T-helper 1 cell treated with Interleukin-12 subunit alpha and Interleukin-12 subunit beta and Interleukin-4 antibody, amounts not matched to agents 30 μg/mL and 1 μg/mL, for 36 hours (primary cell): ENCODE measurements around the gene ZXDC.

Experiments
- H3K27ac Mint-ChIP-seq: one replicate; pipeline ENCODE4 v1.8.0; 2021; ENCODE audit warnings: mild to moderate bottlenecking, mixed read lengths
- H3K27me3 Mint-ChIP-seq: one replicate; pipeline ENCODE4 v1.8.0; 2021; ENCODE audit warnings: low read depth, mixed read lengths
- H3K36me3 Mint-ChIP-seq: one replicate; pipeline ENCODE4 v1.8.0; 2021; ENCODE audit warnings: low read depth, mixed read lengths
- H3K4me1 Mint-ChIP-seq: one replicate; pipeline ENCODE4 v1.8.0; 2021; ENCODE audit warnings: low read depth, mixed read lengths
- H3K4me3 Mint-ChIP-seq: one replicate; pipeline ENCODE4 v1.8.0; 2021; ENCODE audit warnings: mild to moderate bottlenecking, moderate library complexity, mixed read lengths
- H3K9me3 Mint-ChIP-seq: one replicate; pipeline ENCODE4 v1.8.0; 2021; ENCODE audit warnings: mixed read lengths

ZXDC gene

GRCh38 chr3:126464093-126464492 is 11.6 kb downstream of the ZXDC start:
- Mint-ChIP-seq H3K4me1 (peaks cover 12% of the 10 kb centered on the region), H3K36me3 (peaks cover 49% of the 10 kb centered on the region), H3K27ac (no peak overlapping the region)

GRCh38 chr3:126463521-126463920 is 12.2 kb downstream of the ZXDC start:
- Mint-ChIP-seq H3K4me3 (no peak overlapping the region), H3K4me1 (peaks cover 8% of the 10 kb centered on the region), H3K27me3 (no peaks in the 10 kb centered on the region), H3K36me3 (peaks cover 47% of the 10 kb centered on the region), H3K27ac (no peak overlapping the region), H3K9me3 (no peaks in the 10 kb centered on the region)

More at GRCh38 chr3:126464093-126464492, 11.6 kb downstream of the ZXDC start:
- no peaks in the 10 kb centered on the region for H3K27me3 Mint-ChIP-seq
- no peaks in the 10 kb centered on the region for H3K9me3 Mint-ChIP-seq
- no peak overlapping the region for H3K4me3 Mint-ChIP-seq

- H3K36me3 Mint-ChIP-seq = peaks cover 45% of the 10 kb centered on the region
- no peak overlapping the region for H3K4me3 Mint-ChIP-seq
- H3K9me3 Mint-ChIP-seq = no peaks in the 10 kb centered on the region
- H3K27ac Mint-ChIP-seq = no peak overlapping the region
- peaks cover 2% of the 10 kb centered on the region for H3K4me1 Mint-ChIP-seq
- no peaks in the 10 kb centered on the region for H3K27me3 Mint-ChIP-seq
Measured at GRCh38 chr3:126461450-126462070, 14.1 kb downstream of the ZXDC start.

GRCh38 chr3:126460381-126460780 is 15.3 kb downstream of the ZXDC start:
- Mint-ChIP-seq H3K9me3 (no peaks in the 10 kb centered on the region), H3K4me3 (no peak overlapping the region), H3K27me3 (no peaks in the 10 kb centered on the region), H3K4me1 (peaks cover 2% of the 10 kb centered on the region), H3K36me3 (peaks cover 38% of the 10 kb centered on the region), H3K27ac (no peak overlapping the region)

- Mint-ChIP-seq H3K36me3 (peaks cover 37% of the 10 kb centered on the region), H3K4me3 (no peak overlapping the region), H3K27me3 (no peaks in the 10 kb centered on the region), H3K4me1 (peaks cover 2% of the 10 kb centered on the region), H3K27ac (no peak overlapping the region), H3K9me3 (no peaks in the 10 kb centered on the region)
Measured at GRCh38 chr3:126459763-126460127, 15.9 kb downstream of the ZXDC start.

DNA sequence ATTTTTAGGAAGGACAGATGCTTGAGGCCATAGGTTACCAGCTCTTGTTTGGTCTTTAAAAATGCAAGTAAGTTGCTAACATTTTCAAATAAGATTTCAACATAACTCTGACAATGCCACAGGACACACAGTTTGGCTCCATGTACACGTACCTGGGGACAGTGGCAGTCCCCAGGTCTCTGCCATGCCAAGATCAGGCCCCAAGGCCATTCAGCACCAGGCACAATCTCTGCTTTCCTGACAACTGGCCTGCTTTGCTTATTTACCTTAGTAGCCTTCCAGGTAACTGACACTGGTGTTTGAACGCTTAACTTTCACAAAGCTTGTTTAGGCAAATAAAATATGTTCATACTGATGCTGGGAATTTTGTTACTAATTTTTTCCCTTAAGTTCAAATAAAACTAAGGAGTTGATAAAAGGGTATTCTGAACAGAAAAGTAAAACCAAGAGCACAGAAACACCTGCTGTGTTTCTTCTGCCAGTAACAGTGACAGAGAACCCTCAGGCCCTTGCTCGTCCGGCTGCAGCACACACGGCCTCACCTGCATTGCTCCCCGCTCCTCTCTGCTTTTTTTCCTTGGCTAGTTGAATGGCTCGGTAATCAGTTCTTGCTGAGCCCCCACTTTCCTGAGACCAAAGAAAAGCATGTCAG is 16.5 kb downstream of the ZXDC start:
- Mint-ChIP-seq H3K9me3 (no peaks in the 10 kb centered on the region), H3K27ac (no peak overlapping the region), H3K27me3 (no peaks in the 10 kb centered on the region), H3K36me3 (peaks cover 37% of the 10 kb centered on the region), H3K4me1 (peaks cover 2% of the 10 kb centered on the region), H3K4me3 (no peak overlapping the region)

DNA sequence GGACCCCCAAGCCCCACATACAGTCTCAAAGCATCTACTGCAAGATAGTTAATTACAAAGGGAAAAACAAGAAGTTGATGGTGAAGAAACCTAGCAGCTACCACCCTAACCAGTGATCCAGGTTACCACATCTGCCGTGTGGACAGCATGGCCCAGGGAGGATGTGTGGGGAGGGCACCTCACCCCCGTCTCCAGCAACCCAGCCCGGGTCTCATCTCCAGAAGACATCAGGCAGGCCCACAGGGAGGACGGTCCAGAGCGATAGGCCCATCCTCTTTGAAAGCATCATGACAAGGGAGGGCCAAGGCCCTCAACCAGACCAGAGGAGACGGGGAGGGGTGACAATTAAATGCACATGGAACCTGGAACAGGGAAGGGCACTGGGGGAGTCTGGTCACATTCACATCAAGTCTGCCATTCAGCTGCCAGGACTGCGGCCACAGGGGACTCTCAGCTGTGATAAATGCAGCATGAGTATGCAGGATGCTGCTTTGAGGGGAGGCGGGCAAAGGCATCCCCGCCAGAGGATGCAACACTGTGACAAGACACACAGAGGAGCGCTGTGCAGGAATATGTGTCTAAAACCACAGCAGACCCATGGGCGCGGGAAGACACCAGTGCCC is 18.8 kb downstream of the ZXDC start:
- Mint-ChIP-seq H3K27me3 (no peaks in the 10 kb centered on the region), H3K36me3 (peaks cover 38% of the 10 kb centered on the region), H3K4me1 (peaks cover 2% of the 10 kb centered on the region)

DNA sequence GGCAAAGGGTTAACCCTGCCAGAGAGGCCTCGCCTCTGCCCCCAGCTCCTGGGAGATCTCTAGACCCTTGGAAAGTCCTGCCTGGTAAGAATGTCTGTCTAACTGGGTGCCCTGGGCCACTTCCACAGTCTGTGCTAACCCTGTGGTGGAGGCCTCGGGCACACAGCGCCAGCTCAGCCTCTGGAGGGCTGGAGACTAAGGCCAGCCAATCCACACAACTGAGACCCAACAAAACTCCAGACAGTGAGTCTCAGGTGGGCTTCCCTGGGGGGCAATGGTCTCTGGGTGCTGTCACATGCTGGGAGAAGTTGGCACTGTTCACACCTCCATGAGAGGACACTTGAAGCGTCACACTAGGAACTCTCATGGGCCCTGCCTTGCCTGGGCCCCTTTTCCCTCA is 19.5 kb downstream of the ZXDC start:
- peaks cover 35% of the 10 kb centered on the region for H3K36me3 Mint-ChIP-seq
- H3K27me3 Mint-ChIP-seq = no peaks in the 10 kb centered on the region
- no peak overlapping the region for H3K27ac Mint-ChIP-seq
- H3K4me1 Mint-ChIP-seq = peaks cover 2% of the 10 kb centered on the region
- H3K9me3 Mint-ChIP-seq = no peaks in the 10 kb centered on the region
- no peak overlapping the region for H3K4me3 Mint-ChIP-seq

More for the DNA sequence above, 18.8 kb downstream of the ZXDC start:
- no peak overlapping the region for H3K27ac Mint-ChIP-seq
- H3K4me3 Mint-ChIP-seq = no peak overlapping the region
- no peaks in the 10 kb centered on the region for H3K9me3 Mint-ChIP-seq

GRCh38 chr3:126454437-126455198 is 21.1 kb downstream of the ZXDC start:
- Mint-ChIP-seq H3K4me3 (no peak overlapping the region), H3K27me3 (no peaks in the 10 kb centered on the region), H3K9me3 (no peaks in the 10 kb centered on the region), H3K36me3 (peaks cover 27% of the 10 kb centered on the region), H3K4me1 (no peaks in the 10 kb centered on the region), H3K27ac (no peak overlapping the region)

GRCh38 chr3:126454025-126454424 is 21.7 kb downstream of the ZXDC start:
- H3K27ac Mint-ChIP-seq = no peak overlapping the region
- H3K4me1 Mint-ChIP-seq = no peaks in the 10 kb centered on the region
- H3K4me3 Mint-ChIP-seq = no peak overlapping the region
- peaks cover 27% of the 10 kb centered on the region for H3K36me3 Mint-ChIP-seq
- H3K9me3 Mint-ChIP-seq = no peaks in the 10 kb centered on the region
- H3K27me3 Mint-ChIP-seq = no peaks in the 10 kb centered on the region

DNA sequence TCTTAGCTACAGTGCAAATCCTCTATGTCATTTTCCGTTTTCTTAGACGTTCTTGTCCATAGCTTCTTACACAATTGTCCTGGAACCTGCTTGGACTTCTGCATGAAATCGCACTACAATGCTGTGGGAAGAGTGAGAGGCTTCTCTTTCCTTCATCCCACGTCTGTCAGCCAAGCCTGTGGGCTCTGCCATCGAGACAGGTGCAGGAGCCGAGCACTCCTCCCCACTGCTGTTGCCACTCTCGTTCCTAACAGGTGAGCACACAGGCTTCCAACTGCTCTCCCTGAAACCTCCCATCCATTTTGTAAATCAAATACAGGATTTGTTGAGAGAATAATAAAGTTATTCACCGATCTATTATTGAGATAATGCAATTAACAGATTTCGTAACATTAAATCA is 23.5 kb downstream of the ZXDC start:
- Mint-ChIP-seq H3K9me3 (no peaks in the 10 kb centered on the region), H3K27ac (no peak overlapping the region), H3K4me1 (no peaks in the 10 kb centered on the region), H3K36me3 (peaks cover 20% of the 10 kb centered on the region), H3K4me3 (no peak overlapping the region), H3K27me3 (no peaks in the 10 kb centered on the region)

GRCh38 chr3:126451511-126451910 is 24.2 kb downstream of the ZXDC start:
- Mint-ChIP-seq H3K27ac (no peak overlapping the region), H3K4me1 (peaks cover 3% of the 10 kb centered on the region), H3K9me3 (no peaks in the 10 kb centered on the region), H3K27me3 (no peaks in the 10 kb centered on the region), H3K4me3 (no peak overlapping the region), H3K36me3 (peaks cover 20% of the 10 kb centered on the region)

DNA sequence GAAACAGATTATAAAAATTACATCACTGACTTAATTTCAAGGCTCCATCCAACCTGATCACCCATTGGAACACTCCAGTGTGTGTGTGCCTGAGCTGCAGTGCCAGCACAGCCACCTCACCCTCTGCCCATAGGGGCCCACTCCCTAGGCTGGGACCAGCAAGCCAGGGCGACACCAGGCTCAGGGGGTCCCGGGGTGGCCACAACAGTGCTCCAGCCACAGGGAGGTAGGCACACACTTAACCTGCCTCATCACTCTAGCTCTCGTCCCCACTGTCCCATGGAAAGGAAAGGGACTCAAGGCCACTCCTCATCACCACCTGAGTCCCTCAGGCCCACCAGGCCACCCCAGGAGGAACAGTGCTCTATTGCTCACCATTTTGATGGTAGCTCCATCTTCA is 24.9 kb downstream of the ZXDC start:
- no peak overlapping the region for H3K4me3 Mint-ChIP-seq
- peaks cover 20% of the 10 kb centered on the region for H3K36me3 Mint-ChIP-seq
- H3K4me1 Mint-ChIP-seq = peaks cover 3% of the 10 kb centered on the region
- H3K27ac Mint-ChIP-seq = no peak overlapping the region
- no peaks in the 10 kb centered on the region for H3K27me3 Mint-ChIP-seq
- no peaks in the 10 kb centered on the region for H3K9me3 Mint-ChIP-seq

DNA sequence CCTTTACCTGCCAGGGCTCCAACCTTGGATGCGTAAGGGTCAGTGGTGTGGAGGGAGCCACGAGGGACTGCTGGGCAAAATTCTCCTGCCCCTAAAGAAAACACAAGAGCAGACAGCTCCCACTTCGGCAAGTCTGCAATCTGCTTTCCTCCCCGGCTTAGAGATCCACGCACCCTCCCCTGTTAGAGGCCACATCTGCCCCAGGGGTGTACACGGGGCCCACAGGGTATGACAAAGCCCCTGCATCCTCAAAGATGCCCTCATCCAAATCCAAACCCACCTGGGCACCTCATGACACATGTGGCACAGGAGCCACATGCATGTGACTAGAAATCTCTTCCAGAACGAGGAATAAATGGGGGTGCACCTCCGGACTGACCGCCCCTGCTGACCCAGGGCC is 25.5 kb downstream of the ZXDC start:
- Mint-ChIP-seq H3K36me3 (peaks cover 18% of the 10 kb centered on the region), H3K4me1 (peaks cover 3% of the 10 kb centered on the region), H3K9me3 (no peaks in the 10 kb centered on the region), H3K4me3 (no peak overlapping the region), H3K27me3 (no peaks in the 10 kb centered on the region), H3K27ac (no peak overlapping the region)
